Stimulated activated CD8-positive, alpha-beta memory T cell treated with anti-CD3 and anti-CD28 coated beads, Interleukin-15, amount 100 ng/mL, for 1 hour (primary cell): ENCODE measurements around the gene HIPK4.
"Not testable (repeated sequence)": the region's sequence is repeated elsewhere in the genome, so short reads cannot be mapped to it uniquely, and the experiment has no call there.

Source experiments
- DNase-seq: peaks from one replicate; pipeline ENCODE4 v3.0.0-alpha.2; 2020; ENCODE audit warnings: low read depth

HIPK4 gene, protein sequence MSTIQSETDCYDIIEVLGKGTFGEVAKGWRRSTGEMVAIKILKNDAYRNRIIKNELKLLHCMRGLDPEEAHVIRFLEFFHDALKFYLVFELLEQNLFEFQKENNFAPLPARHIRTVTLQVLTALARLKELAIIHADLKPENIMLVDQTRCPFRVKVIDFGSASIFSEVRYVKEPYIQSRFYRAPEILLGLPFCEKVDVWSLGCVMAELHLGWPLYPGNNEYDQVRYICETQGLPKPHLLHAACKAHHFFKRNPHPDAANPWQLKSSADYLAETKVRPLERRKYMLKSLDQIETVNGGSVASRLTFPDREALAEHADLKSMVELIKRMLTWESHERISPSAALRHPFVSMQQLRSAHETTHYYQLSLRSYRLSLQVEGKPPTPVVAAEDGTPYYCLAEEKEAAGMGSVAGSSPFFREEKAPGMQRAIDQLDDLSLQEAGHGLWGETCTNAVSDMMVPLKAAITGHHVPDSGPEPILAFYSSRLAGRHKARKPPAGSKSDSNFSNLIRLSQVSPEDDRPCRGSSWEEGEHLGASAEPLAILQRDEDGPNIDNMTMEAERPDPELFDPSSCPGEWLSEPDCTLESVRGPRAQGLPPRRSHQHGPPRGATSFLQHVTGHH

DNA sequence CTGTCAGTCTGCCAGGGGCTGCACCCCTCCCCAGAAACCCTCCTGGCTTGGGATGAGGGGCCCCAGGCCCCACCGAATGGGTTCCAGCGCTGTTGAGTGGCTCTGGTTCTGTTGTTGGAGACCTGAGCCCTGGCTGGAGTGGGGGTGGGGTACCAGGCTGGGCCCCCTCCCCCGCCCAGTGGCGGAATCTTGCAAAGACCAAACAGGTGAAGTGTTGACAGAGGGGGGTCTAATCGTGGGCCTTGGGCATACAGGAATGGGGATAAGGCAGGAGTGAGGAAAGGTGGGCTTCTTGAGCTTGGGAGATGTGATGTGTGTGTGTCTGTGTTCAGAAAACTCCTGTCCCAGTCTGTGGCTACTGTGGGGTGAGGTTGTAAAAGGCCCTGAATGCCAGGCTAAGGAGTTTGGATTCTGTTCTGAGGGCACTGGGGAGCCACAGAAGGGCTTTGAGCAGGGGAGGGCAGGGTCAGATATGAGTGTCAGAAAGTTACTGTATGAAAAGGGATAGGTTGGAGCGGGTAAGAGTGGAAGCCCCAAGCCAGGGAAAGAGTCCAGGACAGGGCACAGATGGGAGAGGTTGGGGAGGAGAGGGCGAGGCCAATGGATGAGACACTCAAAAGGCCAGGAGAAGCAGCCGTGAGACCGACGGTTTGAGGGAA, at the start of gene HIPK4:
HIPK4 (minus strand) TSS at position 98 of the 659 bp plus-strand sequence. CDS start 279 bp downstream, outside the sequence.
- DNase-seq: no peak

DNA sequence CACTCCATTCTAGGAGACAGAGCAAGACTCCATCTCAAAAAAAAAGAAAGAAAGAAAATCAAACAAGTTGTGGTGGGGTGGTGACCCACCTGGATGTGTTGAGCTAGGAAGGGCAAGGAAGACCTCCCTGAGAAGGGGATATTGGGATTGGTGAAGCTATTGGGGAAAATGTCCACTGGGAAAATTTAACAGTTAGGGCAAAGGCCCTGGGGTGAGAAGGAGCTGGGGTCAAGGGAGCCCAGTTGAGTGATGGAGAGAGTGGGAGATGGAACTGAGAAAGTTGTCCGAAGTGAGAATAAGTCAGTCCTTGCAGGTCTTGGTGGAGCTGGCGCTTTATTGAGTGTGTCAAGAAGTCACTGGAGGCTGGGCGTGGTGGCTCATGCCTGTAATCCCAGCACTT, 48.3 kb upstream of the HIPK4 start:
- DNase-seq: no peak

DNA sequence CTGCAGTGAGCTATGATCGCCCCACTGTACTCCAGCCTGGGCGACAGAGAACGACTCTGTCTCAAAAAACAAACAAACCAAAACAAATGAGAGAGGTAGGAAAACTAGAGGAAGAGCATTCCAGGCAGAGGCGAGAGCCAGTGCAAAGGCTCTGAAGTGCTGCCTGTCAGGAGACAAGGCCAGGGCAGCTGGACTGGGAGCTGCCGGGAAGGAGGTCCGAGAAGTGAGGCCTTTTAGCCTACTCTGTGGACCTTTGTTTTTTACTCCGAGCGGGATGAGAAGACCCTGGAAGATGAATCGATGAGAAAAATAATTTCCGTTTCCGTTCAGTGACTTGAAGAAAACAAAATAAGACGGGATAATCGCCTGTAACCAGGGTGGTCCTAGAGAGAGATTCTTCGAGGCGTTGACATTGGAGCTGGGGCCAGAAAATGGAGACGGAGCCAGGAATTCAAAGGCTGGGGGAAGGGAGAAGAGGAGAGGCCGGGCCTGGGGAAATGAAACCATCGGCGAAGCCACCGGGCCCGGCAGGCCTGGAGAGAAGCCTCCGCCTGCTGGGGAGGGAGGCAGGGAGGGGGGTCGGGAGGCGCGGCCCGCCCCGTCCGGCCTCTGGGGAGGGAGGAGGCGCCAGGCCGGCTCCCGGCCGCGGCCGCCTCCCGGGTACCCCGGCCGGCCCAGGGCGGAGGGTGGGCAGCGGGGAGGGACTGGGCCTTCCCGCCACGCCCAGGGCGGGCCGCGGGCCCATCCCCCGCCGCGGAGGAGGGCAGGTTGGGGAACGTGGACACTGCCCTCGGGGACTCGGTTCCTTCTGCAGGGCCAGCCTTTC, 43.6 kb upstream of the HIPK4 start:
- peak; percentile 15 for DNase-seq

DNA sequence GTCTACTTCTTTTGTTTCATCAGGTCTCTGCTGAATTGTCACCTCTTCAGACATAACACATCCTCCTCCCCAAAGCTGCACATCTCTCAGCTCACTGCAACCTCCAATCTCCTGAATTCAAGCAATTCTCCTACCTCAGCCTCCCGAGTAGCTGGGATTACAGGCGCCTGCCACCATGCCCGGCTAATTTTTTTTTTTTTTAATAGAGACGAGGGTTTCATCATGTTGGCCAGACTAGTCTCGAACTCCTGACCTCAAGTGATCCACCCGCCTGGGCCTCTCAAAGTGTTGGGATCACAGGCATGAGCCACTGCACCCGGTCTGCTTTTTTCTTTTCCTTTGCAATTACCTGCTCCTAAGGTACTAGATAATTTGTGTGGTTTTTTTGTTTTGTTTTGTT, 42.8 kb upstream of the HIPK4 start:
- not testable (repeated sequence) for DNase-seq

DNA sequence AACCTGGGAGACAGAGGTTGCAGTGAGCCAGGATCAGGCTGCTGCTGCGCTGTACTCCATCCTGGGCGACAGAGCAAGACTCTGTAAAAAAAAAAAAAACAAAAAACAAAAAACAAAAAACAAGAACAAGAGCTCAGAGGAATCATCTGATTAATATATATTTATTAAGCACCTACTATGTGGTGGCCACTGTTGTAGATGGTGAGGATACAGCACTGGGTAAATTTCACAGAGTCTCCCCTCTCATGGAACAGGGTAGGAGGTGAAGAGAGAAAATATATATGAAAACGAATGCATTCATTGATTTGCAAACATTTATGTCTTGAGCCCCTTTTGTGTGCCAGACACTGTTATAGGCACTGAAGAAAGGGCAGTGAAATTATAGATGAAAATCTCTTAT, 41.7 kb upstream of the HIPK4 start:
- DNase-seq: no peak

DNA sequence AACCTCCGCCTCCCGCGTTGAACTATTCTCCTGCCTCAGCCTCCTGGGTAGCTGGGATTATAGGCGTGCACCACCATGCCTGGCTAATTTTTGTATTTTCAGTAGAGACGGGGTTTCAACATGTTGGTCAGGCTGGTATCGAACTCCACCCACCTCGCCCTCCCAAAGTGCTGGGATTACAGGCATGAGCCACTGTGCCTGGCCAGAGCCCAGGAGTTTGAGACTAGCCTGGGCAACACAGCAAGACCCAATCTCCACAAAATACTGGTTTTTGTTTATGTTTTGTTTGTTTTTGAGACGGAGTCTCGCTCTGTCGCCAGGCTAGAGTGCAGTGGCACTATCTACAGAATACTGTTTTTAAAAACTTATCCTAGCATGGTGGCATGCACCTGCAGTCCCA, 40.3 kb upstream of the HIPK4 start:
- not testable (repeated sequence) for DNase-seq

DNA sequence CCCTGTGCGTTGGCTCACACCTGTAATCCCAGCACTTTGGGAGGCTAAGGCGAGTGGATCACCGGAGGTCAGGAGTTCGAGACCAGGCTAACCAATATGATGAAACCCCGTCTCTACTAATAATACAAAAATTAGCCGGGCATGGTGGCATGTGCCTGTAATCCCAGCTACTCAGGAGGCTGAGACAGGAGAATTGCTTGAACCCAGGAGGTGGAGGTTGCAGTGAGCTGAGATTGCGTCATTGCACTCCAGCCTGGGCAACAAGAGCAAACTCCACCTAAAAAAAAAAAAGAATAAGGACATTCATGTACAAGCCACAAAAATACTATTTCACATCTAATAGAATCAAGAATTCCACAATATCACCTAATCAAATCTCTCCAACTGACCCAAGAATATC, 38.2 kb upstream of the HIPK4 start:
- not testable (repeated sequence) for DNase-seq

DNA sequence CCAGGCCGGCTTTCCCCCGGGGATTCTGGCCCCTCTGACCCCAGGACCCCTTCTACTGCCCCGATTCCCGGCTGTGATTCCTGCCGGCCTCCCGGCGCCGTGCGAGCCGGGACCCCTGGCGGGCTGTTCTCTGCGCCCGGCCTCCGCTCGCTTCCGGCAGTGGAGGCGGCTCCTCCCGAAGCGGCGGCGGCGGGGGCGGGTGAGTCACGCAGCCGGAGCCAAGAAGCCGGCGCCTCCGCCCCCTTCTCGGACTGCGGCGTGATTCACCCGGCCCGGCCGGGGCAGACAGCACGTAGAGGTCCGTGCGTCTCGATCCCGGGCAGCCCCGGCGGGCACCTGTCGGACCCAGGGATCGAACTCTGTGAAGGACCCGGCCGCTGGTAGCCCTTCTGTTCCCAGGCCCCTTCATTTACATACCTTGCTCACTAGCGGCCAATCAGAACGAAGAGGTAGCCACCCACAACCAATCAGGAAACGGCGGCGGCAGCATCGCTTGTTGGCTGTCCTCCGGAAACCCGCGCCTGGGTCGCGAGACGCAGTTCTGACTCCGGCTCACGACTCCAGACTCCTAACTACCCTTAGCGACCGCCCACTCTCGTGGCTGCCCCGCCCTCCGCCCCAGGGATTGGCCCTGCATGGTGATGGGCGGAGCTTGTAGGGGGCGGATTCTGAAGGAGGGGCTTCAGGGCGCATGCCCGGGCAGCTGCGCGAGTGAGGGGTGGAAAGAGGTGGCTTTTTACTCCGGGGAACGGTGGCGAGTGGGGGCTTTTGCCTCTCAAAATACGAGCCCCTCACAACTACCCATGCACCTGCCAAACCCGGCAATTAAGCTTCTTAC, 35.7 kb upstream of the HIPK4 start, which contains the start of gene SERTAD1:
SERTAD1 (minus strand) TSS at position 543 of the 838 bp plus-strand sequence. CDS start 2,446 bp downstream, outside the sequence.
- DNase-seq: peak; percentile 100

DNA sequence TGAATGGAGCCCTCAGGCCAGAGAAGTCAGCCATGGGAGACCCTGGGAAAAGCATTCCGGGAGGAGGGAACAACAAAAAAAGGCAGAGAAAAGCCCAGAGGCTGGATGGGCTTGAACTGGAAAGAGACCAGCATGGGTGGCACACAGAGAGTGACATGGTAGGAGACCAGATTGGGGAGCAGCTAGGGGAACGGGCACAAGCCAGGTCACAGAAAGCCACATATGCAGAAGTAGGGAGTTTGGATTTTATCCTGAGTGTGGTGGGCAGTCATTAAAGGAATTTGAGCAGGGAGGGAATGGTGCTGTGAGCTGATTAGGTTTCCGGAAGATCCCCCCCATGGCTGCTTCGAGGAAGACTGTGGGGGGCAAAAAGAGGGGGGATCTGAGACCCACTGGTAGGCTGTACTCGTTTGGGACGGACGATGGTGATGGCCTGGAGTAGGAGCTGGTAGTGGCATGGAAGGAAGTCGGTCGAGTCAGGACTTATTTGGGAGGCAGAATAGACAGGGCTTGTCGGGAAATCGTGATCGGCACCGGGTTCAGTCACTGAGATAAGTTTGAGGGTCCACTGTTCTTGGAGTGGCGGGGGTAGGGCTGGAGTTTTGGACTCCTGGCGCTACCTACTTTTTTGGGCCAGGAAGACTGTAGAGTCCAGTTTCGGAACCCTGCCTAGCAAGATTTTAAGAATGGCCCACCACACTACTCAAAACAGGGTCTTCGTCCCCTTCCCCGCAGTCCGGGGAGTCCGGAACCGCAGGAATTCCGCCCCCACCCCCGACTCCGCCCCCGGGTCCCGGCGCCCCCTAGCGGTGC, 34.9 kb upstream of the HIPK4 start:
- DNase-seq: no peak

DNA sequence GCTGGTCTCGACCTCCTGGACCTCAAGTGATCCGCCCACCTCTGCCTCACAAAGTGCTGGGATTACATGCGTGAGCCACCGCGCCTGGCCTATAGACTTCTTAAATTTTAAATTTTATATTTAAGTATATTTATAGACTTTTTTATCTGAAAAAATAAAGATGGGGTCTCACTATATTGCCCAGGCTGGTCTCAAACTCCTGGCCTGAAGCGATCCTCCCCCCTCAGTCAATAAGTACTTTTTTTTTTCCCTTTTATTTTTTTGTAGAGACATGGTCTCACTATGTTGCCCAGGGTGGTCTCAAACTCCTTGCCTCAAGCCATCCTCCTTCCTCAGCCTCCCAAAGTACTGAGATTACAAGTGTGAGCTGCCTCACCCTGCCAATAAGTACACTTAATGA, 34.0 kb upstream of the HIPK4 start:
- DNase-seq: no peak

DNA sequence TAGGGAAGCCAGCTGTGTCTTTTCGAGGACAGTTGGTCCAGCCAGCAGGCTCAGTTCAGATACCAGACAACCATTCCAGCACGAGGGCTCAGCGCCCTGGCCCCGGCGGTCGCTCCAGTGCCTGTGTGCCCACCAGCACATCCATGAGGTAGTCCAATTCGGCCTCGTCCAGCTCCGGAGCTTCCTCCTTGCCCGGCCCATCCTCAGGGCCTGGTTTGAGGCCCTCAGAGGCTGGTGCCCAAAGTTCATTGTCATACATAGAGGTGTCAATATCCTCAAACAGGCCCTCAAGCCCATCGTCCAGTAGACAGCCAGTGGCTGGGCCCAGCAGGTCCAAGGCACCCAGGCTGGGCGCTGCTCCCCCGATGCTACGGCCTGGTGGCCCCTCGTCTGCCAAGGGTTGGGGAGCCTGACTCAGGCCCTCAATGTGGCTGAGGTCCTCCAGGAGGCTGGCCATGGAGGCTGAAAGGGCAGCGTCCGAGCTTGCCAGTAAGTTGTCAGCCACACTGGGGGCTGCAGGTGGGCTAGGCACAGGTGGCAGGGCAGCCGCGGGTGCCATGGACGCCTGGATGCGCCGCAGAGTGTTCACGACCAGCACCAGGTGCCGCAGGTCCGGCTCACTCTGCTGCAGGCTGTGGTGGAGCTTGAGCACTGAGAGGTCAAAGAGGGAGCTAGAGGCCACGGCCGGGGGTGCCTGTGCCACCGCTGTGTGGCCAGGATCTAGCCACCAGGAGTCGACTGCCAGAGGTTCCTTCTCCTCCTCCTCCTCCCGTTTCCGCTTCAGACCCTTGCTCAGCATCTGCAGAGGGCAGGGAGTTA, 33.0 kb upstream of the HIPK4 start:
- no peak for DNase-seq

DNA sequence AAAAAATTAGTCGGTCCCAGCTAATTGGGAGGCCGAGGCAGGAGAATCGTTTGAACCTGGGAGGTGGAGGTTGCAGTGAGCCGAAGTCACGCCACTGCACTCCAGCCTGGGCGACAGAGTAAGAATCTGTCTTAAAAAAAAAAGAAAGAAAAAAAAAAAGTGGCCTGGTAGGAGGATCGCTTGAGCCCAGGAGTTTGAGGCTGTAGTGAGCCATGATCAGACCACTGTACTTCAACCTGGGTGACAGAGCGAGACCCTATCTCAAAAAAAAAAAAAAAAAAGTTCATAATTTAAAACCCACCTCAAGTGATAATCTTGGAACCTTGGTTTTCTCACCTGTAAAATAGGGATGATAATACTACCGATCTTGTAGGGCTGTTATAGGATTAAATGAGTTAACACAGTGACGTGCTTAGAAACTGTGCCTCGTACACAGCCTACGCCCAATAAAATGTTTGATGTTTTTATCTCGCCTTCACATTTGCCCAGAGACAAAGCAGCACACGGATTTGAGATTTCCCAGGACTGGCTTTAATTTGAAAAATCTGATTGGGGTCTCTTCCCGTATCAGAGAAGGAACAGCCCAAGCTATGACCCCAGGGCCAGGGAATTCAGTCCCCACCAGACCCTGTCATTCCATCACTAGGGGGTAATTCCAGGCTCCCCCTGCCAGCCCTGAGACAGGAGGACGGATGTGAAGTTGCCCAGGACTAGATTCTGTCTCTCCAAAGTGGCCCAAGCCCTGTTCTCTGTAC, 32.2 kb upstream of the HIPK4 start:
- no peak for DNase-seq

DNA sequence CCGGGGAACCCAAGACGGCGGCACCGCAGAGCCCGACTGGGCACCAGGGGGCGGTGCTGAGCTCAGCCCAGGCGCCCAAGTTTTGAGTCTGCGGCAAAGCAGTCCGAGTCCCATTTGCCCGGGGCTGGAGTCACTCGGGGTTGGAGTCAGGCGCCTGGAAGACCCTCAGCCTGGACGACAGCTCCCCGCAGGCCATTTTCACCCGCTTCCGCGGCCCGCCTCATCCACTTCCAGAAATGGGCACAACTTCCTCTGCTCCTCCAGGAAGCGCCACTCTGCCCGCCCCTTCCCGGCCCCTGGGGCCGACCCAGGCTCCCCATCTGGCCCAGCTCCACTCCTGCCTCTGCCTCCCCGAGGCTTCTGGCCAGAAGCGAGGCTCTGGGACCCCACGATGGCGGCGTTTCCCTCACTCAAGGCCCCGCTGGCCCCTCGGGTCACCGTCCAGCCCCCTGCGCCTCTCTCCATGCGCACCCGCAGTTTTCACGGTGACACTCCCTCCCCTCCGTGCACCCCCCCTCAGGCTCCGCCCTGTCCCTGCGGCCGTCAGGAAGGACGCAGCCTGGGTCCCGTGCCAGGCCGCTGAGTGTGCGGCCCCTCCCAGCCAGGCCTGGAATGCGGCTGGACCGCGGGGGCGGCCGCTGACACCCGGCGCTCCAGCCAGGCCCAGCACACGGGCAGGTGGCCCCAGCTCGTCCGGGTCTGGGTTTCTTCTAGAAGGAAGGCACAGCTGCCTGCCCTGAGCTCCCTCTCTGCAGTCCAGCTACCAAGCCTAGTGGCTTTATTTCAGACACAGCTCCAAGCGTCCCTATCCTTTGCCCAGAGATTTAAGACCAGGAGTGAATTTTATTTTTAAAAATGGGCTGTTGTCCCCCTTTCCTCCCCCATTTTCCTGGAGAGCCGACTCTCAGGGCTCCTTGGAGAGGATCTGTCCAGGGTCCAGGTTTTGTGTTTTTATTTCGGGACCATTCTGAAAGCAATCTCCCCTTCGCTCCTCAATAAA, 31.1 kb upstream of the HIPK4 start:
- DNase-seq: peak; percentile 52

DNA sequence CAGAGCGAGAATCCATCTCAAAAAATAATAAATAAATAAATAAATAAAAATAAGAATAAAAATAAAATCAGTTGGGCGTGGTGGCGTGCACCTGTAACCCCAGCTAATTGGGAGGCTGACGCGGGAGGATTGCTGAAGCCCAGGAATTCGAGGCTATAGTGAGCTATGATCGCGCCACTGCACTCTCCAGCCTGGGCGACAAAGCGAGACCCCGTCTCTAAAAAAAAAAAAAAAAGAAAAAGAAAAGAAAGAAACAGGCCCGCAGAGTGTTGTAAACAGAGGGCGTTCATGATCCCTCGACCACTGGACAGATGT, 30.4 kb upstream of the HIPK4 start:
- DNase-seq: no peak

DNA sequence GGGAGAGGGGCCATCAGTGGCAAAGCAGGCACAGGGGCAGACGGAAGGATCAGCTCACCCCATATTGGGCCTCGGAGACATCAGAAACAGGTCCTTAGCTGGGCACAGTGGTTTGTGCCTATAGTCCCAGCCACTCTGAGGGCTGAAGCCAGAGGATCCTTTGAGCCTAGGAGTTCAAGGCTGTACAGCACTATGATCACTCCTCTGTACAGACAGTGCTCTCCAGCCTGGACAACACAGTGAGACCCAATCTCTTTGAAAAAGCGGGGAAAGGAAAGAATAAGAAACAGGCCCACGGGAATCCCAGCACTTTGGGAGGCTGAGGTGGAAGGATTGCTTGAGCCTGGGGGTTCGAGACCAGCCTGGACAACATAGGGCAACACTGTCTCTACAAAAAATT, 29.8 kb upstream of the HIPK4 start:
- no peak for DNase-seq

DNA sequence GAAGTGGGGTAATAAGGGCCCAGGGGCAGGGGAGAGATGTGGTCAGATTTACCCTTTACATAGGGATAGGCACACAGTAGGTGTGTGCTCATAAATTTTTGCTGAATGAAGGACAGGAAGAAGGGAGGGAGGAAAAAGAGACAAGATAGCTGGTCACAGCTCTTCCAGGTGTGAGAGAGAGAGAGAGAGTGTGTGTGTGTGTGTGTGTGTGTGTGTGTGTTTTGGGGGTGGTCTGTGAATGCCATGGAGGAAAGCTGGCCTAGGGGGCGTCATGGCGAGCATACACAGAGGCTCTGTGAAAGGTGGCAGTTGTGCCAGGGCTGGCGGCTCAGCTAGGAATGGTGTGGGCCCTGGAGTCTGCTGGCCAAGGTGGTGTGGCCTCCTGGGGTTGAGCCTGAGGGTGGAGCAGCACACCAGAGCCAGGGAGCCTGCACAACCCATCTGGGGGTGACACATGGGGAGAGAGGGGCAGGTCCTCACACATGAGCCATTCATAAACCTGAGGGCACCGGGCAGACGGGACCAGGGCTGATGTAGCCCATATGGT, 29.2 kb upstream of the HIPK4 start:
- DNase-seq: no peak

DNA sequence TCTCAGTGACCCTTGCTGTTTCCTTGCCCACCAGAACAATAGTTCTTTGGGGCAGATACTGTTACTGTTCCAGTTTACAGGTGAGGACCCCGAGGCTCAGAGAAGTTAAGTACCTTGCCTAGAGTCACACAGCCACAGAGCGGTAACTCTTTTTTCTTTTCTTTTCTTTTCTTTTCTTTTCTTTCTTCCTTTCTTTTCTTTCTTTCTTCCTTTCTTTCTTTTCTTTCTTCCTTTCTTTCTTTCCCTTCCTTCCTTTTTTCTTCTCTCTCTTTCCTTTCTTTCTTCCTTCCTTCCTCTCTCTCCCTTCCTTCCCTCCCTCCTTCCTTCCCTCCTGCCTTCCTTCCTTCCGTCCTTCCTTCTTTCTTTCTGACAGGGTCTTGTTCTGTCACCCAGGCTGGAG, 28.1 kb upstream of the HIPK4 start:
- no peak for DNase-seq
